Activated naive CD4-positive, alpha-beta T cell treated with anti-CD3 and anti-CD28 coated beads, Interleukin-2, amount 50 U/mL, for 24 hours (primary cell): ENCODE measurements around the gene RIOK1.

Experiments used
- H3K27ac Mint-ChIP-seq: one replicate; pipeline ENCODE4 v1.8.0; 2021; ENCODE audit warnings: mild to moderate bottlenecking, mixed read lengths
- H3K27me3 Mint-ChIP-seq: one replicate; pipeline ENCODE4 v1.8.0; 2021; ENCODE audit warnings: mixed read lengths
- H3K36me3 Mint-ChIP-seq: one replicate; pipeline ENCODE4 v1.8.0; 2021; ENCODE audit warnings: mixed read lengths
- H3K4me1 Mint-ChIP-seq: one replicate; pipeline ENCODE4 v1.8.0; 2021; ENCODE audit warnings: mixed read lengths
- H3K4me3 Mint-ChIP-seq: one replicate; pipeline ENCODE4 v1.8.0; 2021; ENCODE audit warnings: mild to moderate bottlenecking, mixed read lengths
- H3K9me3 Mint-ChIP-seq: one replicate; pipeline ENCODE4 v1.8.0; 2021; ENCODE audit warnings: mixed read lengths

Gene RIOK1

DNA sequence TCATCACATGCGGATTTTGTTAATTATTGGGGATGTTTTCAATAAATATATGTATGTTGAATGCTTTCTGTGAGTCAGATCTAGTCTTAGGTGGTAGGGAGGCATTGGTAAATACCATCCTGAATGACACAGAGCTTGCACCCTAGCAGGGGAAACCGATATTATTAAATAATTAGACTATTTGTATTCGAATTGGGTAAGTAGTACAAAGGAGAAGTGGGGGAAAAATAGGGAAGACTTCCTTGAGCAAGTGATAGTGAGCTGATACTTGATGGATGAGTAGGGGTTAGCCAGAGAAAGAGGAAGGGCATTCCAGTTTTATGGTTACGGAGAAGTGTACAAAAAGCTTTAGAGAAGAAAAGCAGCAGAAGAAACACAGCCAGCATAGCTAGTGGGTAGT lies 1.5 kb downstream of the RIOK1 start:
- H3K27ac Mint-ChIP-seq = peak overlapping the region; percentile 48
- H3K36me3 Mint-ChIP-seq = peaks cover 20% of the 10 kb centered on the region
- H3K4me3 Mint-ChIP-seq = peak overlapping the region; percentile 93
- peaks cover 51% of the 10 kb centered on the region for H3K4me1 Mint-ChIP-seq
- no peaks in the 10 kb centered on the region for H3K27me3 Mint-ChIP-seq
- H3K9me3 Mint-ChIP-seq = no peaks in the 10 kb centered on the region

DNA sequence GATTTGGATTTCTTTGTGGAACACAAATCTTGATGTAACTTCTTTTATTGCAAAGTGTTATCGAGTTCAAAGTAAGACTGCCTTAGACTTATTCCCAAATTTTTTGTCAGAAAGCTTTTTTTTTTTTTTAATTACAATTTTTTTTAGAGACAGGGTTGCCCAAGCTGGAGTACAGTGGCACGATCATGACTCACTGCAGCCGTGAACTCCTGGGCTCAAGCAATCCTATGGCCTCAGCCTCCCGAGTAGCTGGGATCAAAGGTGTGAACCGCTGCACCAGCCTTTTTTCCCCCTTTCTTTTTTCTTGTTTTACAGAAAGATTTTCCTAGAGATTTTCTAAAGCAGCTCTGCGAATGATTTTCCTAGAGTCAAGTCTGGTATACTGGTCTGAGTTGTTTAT lies 2.8 kb downstream of the RIOK1 start:
- Mint-ChIP-seq H3K9me3 (no peaks in the 10 kb centered on the region), H3K4me1 (peaks cover 51% of the 10 kb centered on the region), H3K4me3 (peak overlapping the region; percentile 93), H3K27ac (no peak overlapping the region), H3K36me3 (peaks cover 20% of the 10 kb centered on the region), H3K27me3 (no peaks in the 10 kb centered on the region)

DNA sequence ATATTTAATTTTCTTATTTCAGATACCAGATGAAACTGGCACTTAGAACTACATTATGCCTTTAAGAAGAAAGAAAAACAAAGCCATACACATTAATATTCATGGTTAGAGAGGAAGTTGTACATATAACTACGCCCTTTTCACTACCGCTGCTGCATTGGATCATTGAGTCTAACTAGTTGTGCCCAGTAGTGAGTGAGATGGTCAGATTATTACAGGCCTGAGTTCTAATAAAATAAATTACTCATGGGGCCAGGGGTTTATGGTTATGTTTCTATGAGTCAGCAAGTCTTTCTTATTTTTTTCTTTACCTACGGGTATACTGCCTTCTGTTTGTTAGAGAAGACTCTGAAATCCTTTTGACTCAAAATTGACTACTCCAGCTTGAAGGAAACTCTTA lies 11.5 kb downstream of the RIOK1 start:
- H3K4me1 Mint-ChIP-seq = peaks cover 4% of the 10 kb centered on the region
- H3K9me3 Mint-ChIP-seq = no peaks in the 10 kb centered on the region
- H3K4me3 Mint-ChIP-seq = no peak overlapping the region
- no peaks in the 10 kb centered on the region for H3K27me3 Mint-ChIP-seq
- H3K27ac Mint-ChIP-seq = no peak overlapping the region
- peaks cover 28% of the 10 kb centered on the region for H3K36me3 Mint-ChIP-seq

DNA sequence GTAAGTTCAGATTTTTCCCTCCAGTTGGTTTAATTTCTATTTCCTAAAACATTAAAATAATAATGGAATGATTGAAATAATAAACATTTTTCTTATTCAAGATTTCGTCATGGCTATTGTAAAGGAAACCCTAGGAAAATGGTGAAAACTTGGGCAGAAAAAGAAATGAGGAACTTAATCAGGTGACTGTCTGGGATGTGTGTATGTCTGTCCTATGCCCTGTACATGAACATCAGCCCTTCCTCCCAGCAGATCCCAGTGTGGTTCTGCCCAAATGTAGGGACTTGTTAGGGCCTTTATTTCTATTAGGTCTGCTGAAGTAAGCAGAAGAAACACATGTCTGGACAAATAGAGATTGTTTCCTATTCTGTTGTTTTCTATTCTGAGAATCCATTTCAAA lies 13.1 kb downstream of the RIOK1 start:
- H3K9me3 Mint-ChIP-seq = no peaks in the 10 kb centered on the region
- peaks cover 34% of the 10 kb centered on the region for H3K36me3 Mint-ChIP-seq
- no peaks in the 10 kb centered on the region for H3K27me3 Mint-ChIP-seq
- no peak overlapping the region for H3K4me3 Mint-ChIP-seq
- H3K4me1 Mint-ChIP-seq = peaks cover 4% of the 10 kb centered on the region
- H3K27ac Mint-ChIP-seq = no peak overlapping the region

DNA sequence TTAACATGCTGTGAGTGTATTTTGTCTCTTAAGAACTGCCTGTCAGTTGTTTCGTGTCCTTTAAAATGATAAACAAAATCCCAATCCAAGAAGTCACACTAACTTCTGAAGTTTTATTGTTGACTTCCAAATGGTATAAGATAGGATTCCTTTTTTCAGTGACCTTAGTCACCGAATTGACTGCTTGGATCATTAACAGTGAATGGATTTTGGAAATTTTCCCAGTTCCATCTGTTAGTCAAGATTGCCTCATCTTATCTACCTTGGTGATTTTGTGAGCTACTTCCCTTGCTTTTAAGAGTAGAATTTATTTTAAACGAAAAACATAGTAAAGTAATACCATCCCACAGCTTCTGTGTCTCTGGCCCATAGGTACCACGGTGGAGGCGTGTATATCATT lies 14.9 kb downstream of the RIOK1 start:
- Mint-ChIP-seq H3K27ac (no peak overlapping the region), H3K36me3 (peaks cover 34% of the 10 kb centered on the region), H3K9me3 (no peaks in the 10 kb centered on the region), H3K4me1 (peaks cover 4% of the 10 kb centered on the region), H3K4me3 (no peak overlapping the region), H3K27me3 (no peaks in the 10 kb centered on the region)

DNA sequence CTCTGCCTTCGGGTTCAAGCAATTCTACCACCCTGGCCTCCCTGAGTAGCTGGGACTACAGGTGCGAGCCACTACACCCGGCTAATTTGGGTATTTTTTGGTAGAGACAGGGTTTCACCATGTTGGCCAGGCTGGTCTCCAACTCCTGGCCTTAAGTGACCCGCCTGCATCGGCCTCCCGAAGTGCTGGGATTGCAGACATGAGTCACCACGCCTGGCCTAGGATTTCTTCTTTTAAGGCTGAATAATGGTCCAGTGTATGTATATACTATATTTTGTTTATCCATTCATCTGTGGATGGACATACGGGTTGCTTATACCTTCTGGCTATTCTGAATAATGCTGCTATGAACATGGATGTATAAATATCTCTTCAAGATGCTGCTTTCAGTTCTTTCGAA lies 17.1 kb downstream of the RIOK1 start:
- H3K4me3 Mint-ChIP-seq = no peak overlapping the region
- H3K27ac Mint-ChIP-seq = no peak overlapping the region
- no peaks in the 10 kb centered on the region for H3K27me3 Mint-ChIP-seq
- H3K9me3 Mint-ChIP-seq = no peaks in the 10 kb centered on the region
- no peaks in the 10 kb centered on the region for H3K4me1 Mint-ChIP-seq
- peaks cover 37% of the 10 kb centered on the region for H3K36me3 Mint-ChIP-seq

DNA sequence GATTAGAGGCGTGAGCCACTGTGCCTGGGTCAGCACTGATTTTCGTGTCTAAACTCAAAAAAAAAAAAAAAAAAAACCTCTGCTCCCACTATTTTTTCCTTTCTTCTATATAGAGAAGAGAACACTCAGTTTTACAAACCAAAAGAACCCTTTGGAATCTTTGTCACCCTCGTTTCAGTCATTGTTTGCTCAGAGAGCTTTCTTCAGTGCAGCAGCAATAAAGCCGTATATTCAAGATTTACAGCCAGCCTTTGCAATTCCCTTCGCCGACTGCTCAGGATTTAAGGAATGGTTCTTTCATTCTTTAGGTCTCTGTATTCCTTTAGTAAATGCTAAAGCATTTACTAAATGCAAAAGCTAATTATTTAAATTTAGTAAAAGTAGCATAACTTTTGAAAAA lies 20.1 kb downstream of the RIOK1 start:
- Mint-ChIP-seq H3K27ac (no peak overlapping the region), H3K4me1 (no peaks in the 10 kb centered on the region), H3K36me3 (peaks cover 33% of the 10 kb centered on the region), H3K27me3 (no peaks in the 10 kb centered on the region), H3K4me3 (no peak overlapping the region), H3K9me3 (no peaks in the 10 kb centered on the region)

DNA sequence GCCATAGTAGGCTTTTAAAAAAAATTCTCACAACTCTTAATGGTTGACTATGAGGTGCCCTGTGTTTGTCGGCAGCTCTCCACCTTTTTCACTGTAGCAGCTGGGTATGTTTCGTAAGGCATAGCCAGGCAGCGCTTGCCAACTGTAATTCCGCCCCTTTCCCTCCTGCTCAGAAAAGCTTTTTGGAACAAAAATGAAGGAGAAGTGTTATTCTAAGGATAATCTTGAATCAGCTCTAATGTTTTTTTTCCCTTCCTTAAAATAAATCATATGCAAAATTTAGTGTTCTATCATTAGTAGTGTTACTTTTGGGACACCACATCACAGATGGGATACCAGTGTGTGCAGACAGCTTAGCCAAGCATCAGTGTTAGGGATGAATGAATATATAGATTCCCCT lies 21.2 kb downstream of the RIOK1 start:
- H3K36me3 Mint-ChIP-seq = peaks cover 28% of the 10 kb centered on the region
- H3K27me3 Mint-ChIP-seq = no peaks in the 10 kb centered on the region
- H3K4me1 Mint-ChIP-seq = no peaks in the 10 kb centered on the region
- no peaks in the 10 kb centered on the region for H3K9me3 Mint-ChIP-seq
- no peak overlapping the region for H3K27ac Mint-ChIP-seq
- no peak overlapping the region for H3K4me3 Mint-ChIP-seq

DNA sequence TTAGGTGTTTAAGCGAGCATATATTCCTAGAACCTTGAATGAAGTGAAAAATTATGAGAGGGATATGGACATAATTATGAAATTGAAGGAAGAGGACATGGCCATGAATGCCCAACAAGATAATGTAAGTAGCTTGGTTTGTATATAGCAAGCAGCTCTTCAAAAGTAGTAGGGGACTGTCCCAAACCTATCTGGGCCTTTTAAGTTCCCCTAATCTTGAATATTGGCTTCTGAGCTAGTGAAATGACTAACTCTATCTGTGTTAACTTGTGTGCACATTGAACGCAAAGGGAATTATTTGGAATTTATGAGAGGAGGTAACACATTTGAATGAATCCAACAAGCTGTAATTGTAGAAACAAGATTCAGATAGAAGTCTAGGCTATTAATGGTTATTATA lies 21.7 kb downstream of the RIOK1 start:
- H3K4me1 Mint-ChIP-seq = no peaks in the 10 kb centered on the region
- H3K9me3 Mint-ChIP-seq = no peaks in the 10 kb centered on the region
- H3K27ac Mint-ChIP-seq = no peak overlapping the region
- peaks cover 27% of the 10 kb centered on the region for H3K36me3 Mint-ChIP-seq
- H3K27me3 Mint-ChIP-seq = no peaks in the 10 kb centered on the region
- no peak overlapping the region for H3K4me3 Mint-ChIP-seq

DNA sequence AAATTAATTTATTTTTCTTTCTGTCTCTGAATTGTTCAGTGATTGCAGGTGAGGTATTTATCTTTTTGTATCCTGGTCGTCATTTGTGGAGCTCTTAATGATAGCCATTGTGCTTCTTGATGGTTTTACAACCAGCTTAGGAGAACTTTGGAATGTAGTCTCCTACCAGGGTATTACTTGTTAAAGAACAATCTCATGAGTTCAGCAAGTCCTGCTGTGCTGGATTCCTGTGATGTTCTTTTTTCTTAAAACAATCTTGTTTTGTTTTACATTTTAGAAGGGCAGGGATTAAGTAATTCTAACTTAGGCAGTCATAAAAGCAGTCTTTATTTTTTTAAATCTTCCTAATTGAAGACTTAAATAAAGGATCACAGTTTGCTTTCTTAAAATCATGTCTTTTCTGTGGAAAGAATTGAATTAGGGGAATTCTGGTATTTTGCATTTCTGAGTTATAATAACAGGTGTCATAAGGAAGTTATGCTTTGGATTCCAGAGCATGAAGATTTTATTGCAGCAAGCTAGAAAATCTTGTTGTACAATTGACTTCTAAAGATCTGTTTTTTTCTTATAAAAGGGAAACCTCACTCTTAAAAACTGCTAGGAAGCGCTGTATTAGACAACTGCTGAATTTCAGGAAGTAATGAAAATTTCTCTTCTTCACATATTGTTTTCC lies 23.7 kb downstream of the RIOK1 start:
- peaks cover 5% of the 10 kb centered on the region for H3K4me1 Mint-ChIP-seq
- H3K36me3 Mint-ChIP-seq = peaks cover 30% of the 10 kb centered on the region
- H3K27ac Mint-ChIP-seq = no peak overlapping the region
- H3K9me3 Mint-ChIP-seq = no peaks in the 10 kb centered on the region
- no peaks in the 10 kb centered on the region for H3K27me3 Mint-ChIP-seq
- no peak overlapping the region for H3K4me3 Mint-ChIP-seq

DNA sequence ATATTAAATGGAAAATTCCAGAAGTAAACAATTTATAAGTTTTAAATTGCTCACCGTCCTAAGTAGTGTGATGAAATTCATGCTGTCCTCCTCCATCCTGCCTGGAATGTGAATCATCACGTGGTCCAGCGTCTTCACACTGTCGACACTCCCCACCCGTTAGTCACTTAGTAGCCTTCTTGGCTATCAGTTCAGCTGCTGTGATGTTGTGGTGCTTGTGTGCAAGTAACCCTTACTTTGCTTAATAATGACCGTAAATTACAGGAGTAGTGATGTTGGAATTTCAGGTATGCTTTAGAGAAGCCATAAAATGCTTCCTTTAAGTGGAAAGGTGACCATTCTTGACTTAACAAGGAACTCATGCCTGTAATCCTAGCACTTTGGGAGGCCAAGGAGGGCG lies 25.2 kb downstream of the RIOK1 start:
- Mint-ChIP-seq H3K27me3 (no peaks in the 10 kb centered on the region), H3K4me1 (peaks cover 8% of the 10 kb centered on the region), H3K4me3 (no peak overlapping the region), H3K9me3 (no peaks in the 10 kb centered on the region), H3K27ac (no peak overlapping the region), H3K36me3 (peaks cover 31% of the 10 kb centered on the region)

DNA sequence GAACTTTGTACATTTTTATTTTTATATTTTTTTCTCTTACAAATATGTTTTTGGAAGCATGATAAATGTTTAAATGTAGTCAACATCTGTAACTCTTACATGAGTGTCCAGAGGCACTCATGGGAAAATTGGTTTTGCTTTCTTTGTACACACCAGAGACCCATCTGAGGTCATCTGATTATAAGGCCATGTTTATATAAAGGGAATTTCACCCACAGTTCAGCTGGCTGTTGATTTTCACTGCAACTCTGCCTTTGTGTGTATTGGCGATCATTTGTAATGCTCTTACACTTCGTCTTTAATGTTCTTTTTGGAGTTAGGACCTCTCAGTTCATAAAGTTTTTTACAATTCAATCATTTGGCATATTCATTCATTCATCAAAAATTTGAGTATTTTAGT lies 28.1 kb downstream of the RIOK1 start:
- Mint-ChIP-seq H3K27ac (no peak overlapping the region), H3K4me3 (no peak overlapping the region), H3K36me3 (peaks cover 22% of the 10 kb centered on the region)

DNA sequence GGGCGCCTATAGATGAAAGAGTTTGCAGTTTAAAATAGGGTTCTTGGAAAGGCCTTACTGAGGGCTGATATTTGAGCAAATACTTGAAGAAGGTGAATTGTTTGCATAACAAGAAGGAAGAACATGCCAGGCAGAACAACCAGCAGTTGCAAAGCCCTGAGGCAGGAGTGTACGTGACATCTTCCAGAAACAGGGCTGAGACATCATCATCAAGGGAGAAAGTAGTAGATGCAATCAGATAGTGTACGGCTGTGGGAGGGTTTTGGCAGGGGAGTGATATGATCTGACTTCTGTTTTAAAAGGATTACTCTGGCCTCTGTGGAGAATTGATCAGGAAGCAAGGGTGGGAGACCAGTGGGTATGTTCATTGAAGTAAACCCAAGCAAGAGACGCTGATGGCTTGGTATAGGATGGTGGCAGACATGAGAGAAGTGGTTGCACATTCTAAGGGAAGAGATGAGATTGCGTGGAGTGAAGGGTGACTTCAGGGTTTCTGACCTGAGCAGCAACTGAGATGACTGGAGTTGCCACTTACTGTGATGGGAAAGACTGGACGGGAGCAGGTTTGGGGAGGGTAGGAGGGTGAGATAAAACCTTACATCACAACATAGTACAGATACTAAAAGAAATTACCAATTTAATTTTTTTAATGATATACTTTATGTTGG lies 28.8 kb downstream of the RIOK1 start:
- peaks cover 23% of the 10 kb centered on the region for H3K36me3 Mint-ChIP-seq
- H3K27me3 Mint-ChIP-seq = no peaks in the 10 kb centered on the region
- no peaks in the 10 kb centered on the region for H3K9me3 Mint-ChIP-seq
- no peak overlapping the region for H3K4me3 Mint-ChIP-seq
- H3K27ac Mint-ChIP-seq = no peak overlapping the region
- peaks cover 8% of the 10 kb centered on the region for H3K4me1 Mint-ChIP-seq

More for the DNA sequence above, 28.1 kb downstream of the RIOK1 start:
- Mint-ChIP-seq H3K4me1 (peaks cover 8% of the 10 kb centered on the region), H3K27me3 (no peaks in the 10 kb centered on the region), H3K9me3 (no peaks in the 10 kb centered on the region)

DNA sequence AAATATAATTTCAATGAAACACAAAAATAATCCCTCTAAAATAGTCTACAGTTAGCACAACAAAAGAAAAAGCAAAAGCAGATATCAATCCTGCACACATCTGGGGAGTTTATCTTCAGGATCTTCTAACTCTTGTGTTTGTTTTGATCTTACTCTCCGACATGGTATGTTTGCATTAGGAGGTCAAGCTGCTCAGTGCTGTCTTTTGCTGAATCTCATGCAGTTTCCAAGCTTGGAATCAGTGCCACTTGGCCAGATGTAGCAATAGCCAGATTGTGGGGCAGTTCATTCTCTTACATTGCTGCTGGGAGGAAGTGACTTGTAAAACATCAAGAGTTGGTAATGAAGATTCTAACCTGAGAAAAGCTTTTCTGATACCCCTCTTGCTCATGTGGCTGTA lies 29.5 kb downstream of the RIOK1 start:
- Mint-ChIP-seq H3K4me1 (peaks cover 8% of the 10 kb centered on the region), H3K27me3 (no peaks in the 10 kb centered on the region)

DNA sequence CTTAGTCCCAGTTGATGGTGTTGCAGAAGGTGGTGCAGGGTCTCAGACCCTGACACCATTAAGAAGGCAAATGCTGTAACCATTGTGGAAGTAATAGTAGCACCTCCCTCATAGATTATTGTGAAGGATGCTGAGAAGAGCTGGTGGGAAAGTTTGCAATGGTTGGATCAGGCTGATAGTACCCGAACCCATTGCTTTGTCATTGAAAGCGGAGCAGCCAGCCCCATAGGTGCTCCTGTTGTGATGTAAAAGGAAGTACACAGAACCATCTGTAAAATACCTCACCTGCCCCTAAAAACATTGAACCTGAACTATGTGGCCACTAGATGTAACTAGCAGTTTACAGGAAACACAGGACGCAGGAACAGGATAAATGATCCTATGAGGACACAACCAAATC lies 31.5 kb downstream of the RIOK1 start:
- no peaks in the 10 kb centered on the region for H3K9me3 Mint-ChIP-seq
- peaks cover 15% of the 10 kb centered on the region for H3K36me3 Mint-ChIP-seq
- H3K4me1 Mint-ChIP-seq = peaks cover 8% of the 10 kb centered on the region
- no peak overlapping the region for H3K4me3 Mint-ChIP-seq
- H3K27ac Mint-ChIP-seq = no peak overlapping the region
- H3K27me3 Mint-ChIP-seq = no peaks in the 10 kb centered on the region

More for the DNA sequence above, 29.5 kb downstream of the RIOK1 start:
- Mint-ChIP-seq H3K4me3 (no peak overlapping the region), H3K27ac (no peak overlapping the region), H3K9me3 (no peaks in the 10 kb centered on the region), H3K36me3 (peaks cover 23% of the 10 kb centered on the region)

DNA sequence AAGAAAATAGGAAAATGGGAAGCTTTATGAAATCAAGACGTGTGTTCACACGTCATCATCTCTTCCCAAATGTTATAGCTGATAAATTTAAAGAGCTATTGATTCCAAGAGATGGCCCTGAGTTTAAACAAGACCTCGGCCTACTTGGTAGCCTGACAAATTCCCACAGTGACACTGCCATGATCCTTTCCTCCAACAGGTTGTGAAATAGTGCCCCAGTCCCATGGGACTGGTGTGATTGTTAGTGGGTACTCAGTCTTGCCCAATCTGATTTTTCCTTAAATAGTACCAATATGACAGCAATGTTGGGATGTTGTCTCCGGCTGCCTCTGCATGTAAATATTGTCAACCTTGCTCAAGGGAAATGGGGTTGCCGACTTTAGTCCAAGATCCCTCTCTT lies 34.5 kb downstream of the RIOK1 start:
- no peaks in the 10 kb centered on the region for H3K9me3 Mint-ChIP-seq
- H3K4me3 Mint-ChIP-seq = no peak overlapping the region
- no peaks in the 10 kb centered on the region for H3K27me3 Mint-ChIP-seq
- peaks cover 2% of the 10 kb centered on the region for H3K36me3 Mint-ChIP-seq
- no peaks in the 10 kb centered on the region for H3K4me1 Mint-ChIP-seq
- H3K27ac Mint-ChIP-seq = no peak overlapping the region
